ENCODE data around the gene P2RX4. TPM values are rescaled to one million over a fixed set of nuclear protein-coding genes. Genes with fewer than 3 reads are reported as not detected.
A peak's percentile ranks its signal among the peaks of the same experiment; 100 is the strongest.
"Not testable (repeated sequence)": the region's sequence is repeated elsewhere in the genome, so short reads cannot be mapped to it uniquely, and the experiment has no call there.

Gene P2RX4
- total RNA-seq, 1 donor from 2014 or later = 55.8 TPM

DNA sequence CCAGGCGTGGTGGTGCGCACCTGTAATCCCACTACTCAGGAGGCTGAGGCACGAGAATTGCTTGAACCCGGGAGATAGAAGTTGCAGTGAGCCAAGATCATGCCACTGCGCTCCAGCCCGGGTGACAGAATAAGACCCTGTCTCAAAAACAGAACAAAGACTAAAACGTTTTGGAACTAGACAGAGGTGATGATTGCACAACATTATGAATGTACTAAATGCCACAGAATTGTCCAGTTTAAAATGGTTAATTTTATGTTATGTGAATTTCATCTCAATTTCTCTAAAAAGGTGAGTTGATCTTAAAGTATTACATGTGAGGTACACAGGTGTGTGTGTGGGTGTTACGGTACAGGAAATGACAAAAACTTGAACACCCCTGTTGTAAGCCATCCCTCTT, 16.5 kb downstream of the P2RX4 start:
- peaks cover 33% of the 10 kb centered on the region for H3K36me3 ChIP-seq
- DNase-seq (no peak), ATAC-seq (no peak)
- H3K4me1 ChIP-seq = peaks cover 6% of the 10 kb centered on the region
- peak overlapping the region; percentile 67 for H3K27ac ChIP-seq
- intact Hi-C loops (cut with DNase I) = no loop called here
- no peaks in the 10 kb centered on the region for H3K9me3 ChIP-seq
- no peak overlapping the region for H3K4me3 ChIP-seq
- H3K27me3 ChIP-seq = no peaks in the 10 kb centered on the region
- no peak for TF ChIP-seq CTCF (IDR thresholded peaks at IDR 0.05)

DNA sequence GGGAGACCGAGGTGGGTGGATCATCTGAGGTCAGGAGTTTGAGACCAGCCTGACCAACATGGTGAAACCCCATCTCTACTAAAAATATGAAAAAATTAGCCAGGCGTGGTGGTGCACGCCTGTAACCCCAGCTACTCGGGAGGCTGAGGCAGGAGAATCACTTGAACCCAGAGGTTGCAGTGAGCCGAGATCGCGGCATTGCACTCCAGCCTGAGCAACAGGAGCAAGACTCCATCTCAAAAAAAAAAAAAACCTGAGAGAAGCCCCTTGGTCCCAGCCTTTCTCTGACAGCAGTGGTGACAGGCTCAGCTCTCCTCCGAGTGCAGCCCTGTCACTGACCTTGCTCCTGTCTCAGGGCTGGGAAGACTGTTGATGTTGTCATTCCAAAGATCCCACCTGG, 16.9 kb downstream of the P2RX4 start:
- H3K27me3 ChIP-seq; DNase-seq; H3K9me3 ChIP-seq; ATAC-seq; H3K4me1 ChIP-seq; H3K4me3 ChIP-seq; intact Hi-C loops (cut with DNase I): not testable (repeated sequence)
- peak overlapping the region; percentile 67 for H3K27ac ChIP-seq
- peaks cover 30% of the 10 kb centered on the region for H3K36me3 ChIP-seq

GRCh38 chr12:121227294-121227693, 17.4 kb downstream of the P2RX4 start:
- Histone ChIP-seq H3K27ac (peak overlapping the region; percentile 67), H3K4me3 (no peak overlapping the region), H3K27me3 (no peaks in the 10 kb centered on the region), H3K9me3 (no peaks in the 10 kb centered on the region), H3K4me1 (peaks cover 6% of the 10 kb centered on the region), H3K36me3 (peaks cover 29% of the 10 kb centered on the region)
- peak; percentile 85 for DNase-seq
- ATAC-seq = peak; percentile 82
- TF ChIP-seq CTCF (IDR thresholded peaks at IDR 0.05) = no peak
- intact Hi-C loops (cut with DNase I) = no loop called here

DNA sequence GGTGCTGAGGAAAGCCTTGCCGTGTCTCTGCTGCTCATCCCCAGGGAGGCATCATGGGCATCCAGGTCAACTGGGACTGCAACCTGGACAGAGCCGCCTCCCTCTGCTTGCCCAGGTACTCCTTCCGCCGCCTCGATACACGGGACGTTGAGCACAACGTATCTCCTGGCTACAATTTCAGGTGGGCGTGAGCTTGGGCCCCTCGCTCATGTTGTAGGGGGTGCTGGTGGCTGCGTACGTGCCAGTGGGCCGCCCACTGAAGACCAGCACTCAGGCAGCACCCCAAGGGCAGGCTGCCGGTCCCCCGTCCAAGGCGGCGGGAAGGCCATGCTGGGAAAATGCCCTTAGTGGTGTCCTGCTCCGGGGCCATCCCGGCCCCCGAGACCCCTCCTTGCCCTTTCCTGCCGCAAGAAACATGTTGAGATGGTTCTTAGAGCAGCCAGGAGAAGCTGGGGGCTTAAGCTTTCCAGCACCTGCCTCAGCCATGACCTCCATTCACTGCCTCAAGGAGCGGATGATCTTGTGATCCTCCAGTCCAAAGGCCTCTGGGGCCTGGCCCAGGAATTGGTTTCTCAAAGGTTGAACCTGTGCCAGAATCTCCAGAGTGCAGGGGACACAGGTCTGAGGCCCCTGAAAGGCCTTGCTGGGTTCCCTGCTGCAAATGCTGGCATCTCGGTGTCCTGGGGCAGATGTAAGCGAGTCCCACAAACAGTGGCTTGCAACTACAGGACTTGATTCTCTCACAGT, 19.2 kb downstream of the P2RX4 start:
- no peak for DNase-seq
- Histone ChIP-seq H3K27ac (no peak overlapping the region), H3K36me3 (peaks cover 45% of the 10 kb centered on the region), H3K4me3 (no peak overlapping the region), H3K4me1 (peaks cover 6% of the 10 kb centered on the region), H3K27me3 (no peaks in the 10 kb centered on the region), H3K9me3 (no peaks in the 10 kb centered on the region)
- TF ChIP-seq CTCF (IDR thresholded peaks at IDR 0.05) = no peak
- intact Hi-C loops (cut with DNase I) = no loop called here
- no peak for ATAC-seq

DNA sequence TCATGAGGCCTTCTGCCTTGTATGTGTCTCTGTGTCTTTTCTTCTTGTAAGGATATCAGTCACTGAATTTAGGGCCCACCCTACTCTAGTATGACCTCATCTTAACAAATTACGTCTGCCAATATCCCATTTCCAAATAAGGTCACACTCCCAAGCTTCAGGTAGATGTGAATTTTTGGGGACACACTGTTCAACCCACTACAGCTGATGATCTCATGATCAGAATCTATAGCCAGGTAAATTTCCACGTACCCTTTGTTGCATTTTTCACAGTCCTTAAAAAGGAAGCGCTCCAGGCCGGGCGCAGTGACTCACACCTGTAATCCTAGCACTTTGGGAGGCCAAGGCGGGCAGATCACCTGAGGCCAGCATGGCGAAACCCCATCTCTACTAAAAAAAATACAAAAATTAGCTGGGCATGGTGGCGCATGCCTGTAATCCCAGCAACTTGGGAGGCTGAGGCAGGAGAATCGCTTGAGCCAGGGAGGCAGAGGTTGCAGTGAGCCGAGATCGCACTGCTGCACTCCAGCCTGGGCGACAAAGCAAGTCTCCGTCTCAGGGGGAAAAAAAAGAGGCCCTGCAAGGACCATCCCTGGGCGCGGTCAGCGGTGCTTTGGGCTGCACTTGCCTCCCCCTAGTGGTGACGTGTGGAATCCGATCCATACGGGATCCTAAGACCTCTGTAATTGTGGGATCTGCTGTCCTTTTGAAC, 20.1 kb downstream of the P2RX4 start:
- H3K27ac ChIP-seq; H3K9me3 ChIP-seq; intact Hi-C loops (cut with DNase I); H3K4me1 ChIP-seq; H3K27me3 ChIP-seq; H3K4me3 ChIP-seq: not testable (repeated sequence)
- H3K36me3 ChIP-seq = peaks cover 45% of the 10 kb centered on the region
- DNase-seq (peak; percentile 86), ATAC-seq (peak; percentile 82)
- TF ChIP-seq CTCF (IDR thresholded peaks at IDR 0.05) = peak; percentile 91

GRCh38 chr12:121230538-121230907, 20.6 kb downstream of the P2RX4 start:
- no peak overlapping the region for H3K27ac ChIP-seq
- ATAC-seq (no peak), DNase-seq (no peak)
- no peak overlapping the region for H3K4me3 ChIP-seq
- no peaks in the 10 kb centered on the region for H3K9me3 ChIP-seq
- intact Hi-C loops (cut with DNase I) = no loop called here
- peaks cover 45% of the 10 kb centered on the region for H3K36me3 ChIP-seq
- H3K4me1 ChIP-seq = peaks cover 6% of the 10 kb centered on the region
- no peak for TF ChIP-seq CTCF (IDR thresholded peaks at IDR 0.05)
- no peaks in the 10 kb centered on the region for H3K27me3 ChIP-seq
